ENCODE results near the gene MVD.

MVD gene

GRCh38 chr16:88697116-88697830 is 34.4 kb upstream of the MVD start:
- DNase-seq, result no peak

- DNase-seq, result no peak
Observed at GRCh38 chr16:88696441-88696840, 33.5 kb upstream of the MVD start.

GRCh38 chr16:88695753-88696152 is 32.9 kb upstream of the MVD start:
- no peak for DNase-seq

DNA sequence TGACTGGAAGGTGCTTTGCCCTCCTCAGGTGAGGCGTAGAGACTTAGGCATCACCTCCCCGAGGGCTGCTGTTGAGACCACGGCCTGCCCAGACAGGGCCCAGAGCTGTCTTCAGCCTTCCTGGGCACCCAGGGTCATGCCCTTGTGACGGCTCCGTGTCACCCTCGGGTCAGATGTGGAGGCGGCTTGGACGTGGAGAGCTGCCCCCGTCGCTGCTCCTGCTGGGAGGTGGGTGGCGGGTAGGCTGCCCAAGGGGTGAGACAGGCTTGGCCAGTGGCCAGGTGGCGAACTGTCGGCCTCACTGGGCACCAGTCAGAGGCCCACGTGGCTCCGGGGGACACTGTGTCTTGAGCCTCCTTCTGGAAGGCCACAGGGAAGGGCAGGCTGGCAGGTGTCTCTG is 32.3 kb upstream of the MVD start:
- no peak for DNase-seq

- no peak for DNase-seq
Observed at GRCh38 chr16:88694221-88695087, 31.6 kb upstream of the MVD start.

GRCh38 chr16:88693420-88694177 is 30.7 kb upstream of the MVD start:
- DNase-seq, result no peak

- DNase-seq, result no peak
Observed at GRCh38 chr16:88692861-88693260, 30.0 kb upstream of the MVD start.

- no peak for DNase-seq
Observed at GRCh38 chr16:88691924-88692560, 29.2 kb upstream of the MVD start.

DNA sequence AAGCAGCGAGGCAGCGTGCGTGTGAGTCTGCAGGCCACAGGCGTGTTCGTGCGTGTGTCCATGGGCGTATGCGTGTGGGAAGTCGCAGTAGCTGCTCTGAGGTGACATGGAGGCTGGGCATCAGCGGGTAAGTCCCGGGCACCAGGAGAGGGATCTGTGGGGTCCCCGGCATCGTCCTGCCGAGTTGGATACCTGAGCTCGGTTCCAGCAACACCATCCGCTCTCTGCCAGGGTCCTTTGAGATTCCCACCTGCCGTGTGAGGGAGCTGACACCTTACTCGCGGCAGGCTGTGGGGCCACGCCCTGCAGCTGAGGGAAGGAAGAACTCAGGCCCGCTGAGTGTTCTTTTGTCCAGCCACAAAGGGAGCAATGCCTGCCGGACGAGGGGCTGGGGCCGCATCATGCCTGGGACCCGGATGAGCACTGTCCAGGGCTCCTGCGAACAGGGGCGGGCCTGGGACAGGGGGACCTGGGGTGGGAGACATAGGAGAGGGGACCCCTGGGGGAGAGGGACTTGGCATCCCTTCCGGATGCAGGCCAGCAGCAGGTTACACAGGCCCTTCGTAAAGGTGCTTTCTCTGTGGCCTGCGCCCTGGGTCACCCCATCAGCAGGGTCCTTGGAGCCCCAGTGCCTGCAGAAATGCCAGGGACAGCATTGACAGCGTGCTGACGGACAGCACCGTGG is 28.4 kb upstream of the MVD start:
- DNase-seq, result no peak

- DNase-seq, result no peak
Observed at GRCh38 chr16:88690341-88691128, 27.6 kb upstream of the MVD start.

DNA sequence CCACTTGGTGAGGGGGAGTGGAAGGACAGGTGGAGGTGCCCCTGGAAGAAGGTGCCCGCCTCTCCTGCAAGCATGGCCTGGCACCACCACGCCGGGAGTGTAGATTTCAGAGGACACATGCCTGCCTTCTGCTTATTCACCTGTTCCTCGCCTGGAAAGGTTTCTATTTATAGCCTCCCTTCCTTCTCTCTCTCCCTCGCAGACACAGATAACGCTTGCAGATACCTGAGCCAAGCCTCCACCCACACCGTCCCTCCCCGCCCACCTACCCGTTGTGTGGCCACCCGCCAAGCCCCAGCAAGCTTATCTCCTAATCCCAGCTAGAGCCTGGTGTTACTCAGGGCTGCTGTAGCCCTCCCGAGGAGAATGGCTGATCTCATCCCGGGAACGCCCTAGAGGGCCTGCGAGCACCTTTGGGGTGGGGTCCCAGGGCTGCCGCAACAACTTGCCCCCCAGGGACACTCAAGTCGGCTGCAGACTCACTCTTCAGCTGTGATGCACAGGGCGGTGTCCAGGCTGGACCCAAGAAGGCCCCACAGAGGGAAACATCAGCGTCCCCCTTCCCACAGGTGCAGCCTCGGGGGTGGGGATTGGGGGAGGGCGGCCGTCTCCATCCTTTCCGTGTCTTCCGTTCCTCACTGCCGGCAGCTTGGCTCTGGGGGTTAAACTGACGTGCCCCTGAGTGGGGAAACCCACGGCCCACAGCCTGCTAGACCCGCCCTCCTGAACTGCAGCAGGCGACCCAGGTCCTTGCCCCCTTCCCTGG is 25.3 kb upstream of the MVD start:
- no peak for DNase-seq

DNA sequence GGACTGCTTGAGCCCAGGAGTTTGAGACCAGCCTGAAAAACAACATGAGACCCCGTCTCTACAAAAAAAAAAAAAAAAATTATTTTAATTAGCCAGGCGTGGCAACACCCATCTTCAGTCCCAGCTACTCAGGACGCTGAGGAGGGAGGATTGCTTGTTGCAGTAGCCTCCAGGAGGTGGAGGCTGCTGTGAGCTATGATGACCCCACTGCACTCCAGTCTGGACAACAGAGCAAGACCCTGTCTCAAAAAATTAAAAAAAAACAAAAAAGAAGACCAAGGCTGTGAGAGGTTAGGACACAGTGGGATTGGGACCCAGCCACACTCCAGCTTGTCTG is 24.8 kb upstream of the MVD start:
- DNase-seq, result no peak

GRCh38 chr16:88687254-88687576 is 24.3 kb upstream of the MVD start:
- no peak for DNase-seq

DNA sequence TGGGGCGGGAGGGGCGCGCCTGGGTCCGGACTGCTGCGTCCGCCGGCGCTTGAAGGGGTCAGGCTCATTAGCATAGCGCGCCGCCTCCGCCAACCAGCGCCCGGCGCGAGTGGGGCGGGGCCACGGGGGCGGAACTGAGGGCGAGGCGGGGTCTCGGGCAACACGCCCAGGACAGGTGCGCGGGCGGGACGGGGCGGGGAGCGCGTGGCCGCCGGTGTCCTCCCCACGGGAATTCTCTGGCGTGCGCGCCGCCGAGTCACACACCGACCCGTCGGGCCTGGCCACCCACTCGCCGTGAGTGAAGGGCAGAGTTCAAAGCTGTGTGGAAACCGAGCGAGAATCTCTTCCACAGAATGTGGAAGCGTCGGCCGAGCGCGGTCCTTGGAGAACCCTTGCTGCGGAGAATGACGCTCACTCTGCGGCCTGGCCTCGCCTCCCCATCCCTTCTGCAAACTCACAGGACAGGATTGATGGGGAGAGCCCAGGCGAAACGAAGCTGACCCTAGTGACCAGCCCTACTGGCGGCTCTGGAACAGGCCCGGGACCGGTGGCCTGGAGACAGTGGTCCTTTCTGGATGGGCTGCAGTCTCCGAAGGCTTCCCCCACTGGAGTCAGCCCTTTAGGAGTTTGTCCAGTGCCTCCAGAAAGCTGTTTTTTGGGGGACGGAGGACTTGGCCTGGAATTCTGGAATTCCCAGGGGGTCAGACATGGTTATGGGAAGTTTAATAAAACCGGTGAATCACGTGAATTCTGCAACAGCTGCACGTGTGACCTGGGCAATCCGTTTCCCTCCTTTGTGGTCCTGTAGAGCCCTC is 23.8 kb upstream of the MVD start, which contains the start of gene SNAI3:
SNAI3 (minus strand) TSS at position 69 of the 815 bp plus-strand sequence. CDS start 101 bp downstream, outside the sequence.
- peak; percentile 82 to 89 for DNase-seq

DNA sequence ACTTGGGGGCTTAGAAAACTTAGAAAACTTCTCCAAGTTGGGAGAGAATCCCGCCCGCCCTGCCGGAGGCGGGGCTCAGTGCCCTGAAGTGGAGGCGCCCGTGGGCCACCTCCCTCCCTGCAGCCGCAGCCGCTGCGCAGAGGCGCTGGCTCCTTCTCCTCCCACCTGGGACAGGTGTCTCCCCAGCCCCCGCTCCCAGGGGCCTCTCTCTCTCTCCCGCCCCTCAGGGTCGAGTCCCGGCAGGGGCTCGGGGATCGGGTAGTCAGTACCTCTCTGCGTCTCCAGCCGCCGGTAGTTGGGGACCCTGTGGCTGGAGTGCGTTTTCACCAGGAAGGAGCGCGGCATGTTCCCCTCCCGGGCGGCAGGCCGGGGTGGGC is 23.2 kb upstream of the MVD start:
- peak; percentile 34 to 47 for DNase-seq

- DNase-seq, result peak; percentile 64 to 66
Observed at GRCh38 chr16:88685156-88686061, 22.5 kb upstream of the MVD start.

DNA sequence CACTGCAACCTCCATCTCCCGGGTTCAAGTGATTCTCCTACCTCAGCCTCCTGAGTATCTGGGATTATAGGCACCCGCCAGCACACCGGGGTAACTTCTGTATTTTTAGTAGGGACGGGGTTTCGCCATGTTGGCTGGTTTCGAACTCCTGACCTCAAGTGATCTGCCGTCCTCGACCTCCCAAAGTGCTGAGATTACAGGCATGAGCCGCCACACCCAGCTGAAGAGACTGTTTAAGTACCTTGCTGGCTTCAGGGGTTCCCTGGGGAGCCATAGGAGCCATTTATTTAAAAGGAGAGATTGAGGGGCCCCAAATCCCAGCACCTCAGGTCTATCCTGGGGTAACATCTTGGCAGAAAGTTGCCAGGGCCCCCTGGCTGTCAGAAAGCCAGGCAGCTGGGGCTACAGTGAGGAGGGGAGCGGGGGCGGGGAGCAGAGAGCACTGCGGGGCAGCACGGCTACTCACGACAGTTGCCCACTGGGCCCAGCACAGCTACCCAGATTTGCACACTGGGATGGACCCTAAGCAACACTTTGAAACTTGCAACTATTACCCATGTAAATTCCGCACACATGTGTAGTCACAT is 21.8 kb upstream of the MVD start:
- no peak for DNase-seq

GRCh38 chr16:88681709-88682451 is 19.0 kb upstream of the MVD start:
- peak; percentile 53 to 55 for DNase-seq

All from stimulated activated CD4-positive, alpha-beta T cell treated with anti-CD3 and anti-CD28 coated beads, Interleukin-4, amount 100 ng/mL, for 4 hours (primary cell).